IMR-90 (cell line): Measurements from ENCODE around the gene ALDOB. TPM values are rescaled to one million over a fixed set of nuclear protein-coding genes. Genes with fewer than 3 reads are reported as not detected.

Source experiments
- ATAC-seq: fragments of 200-7000 bp; cut with Tn5 transposase; 2 replicates; pipeline ENCODE4 v1.9.1; 2020; ENCODE audit warnings: low read depth, mild to moderate bottlenecking, moderate library complexity
- BruUV-seq: library from RNA; stranded (reverse); fragments of 400-500 nt; replicated peaks from 2 replicates; lab custom pipeline; 2021; lab: Mats Ljungman, UMichigan
- CTCF ChIA-PET: fragments of 300-600 bp; formaldehyde crosslinking; extraction: SDS; loops from one replicate; lab custom pipeline; 2021; ENCODE audit warnings: antibody characterized with exemption; lab: Yijun Ruan, JAX
- POLR2A ChIA-PET: fragments of 300-600 bp; sonication (Branson Sonifier 250); formaldehyde crosslinking; loops from one replicate; lab custom pipeline; 2022; ENCODE audit warnings: antibody characterized with exemption; ENCODE audit not compliant: unreplicated experiment; lab: Charles Lee
- DNase-seq: peaks from one replicate; pipeline ENCODE4 v3.0.0; 2013
- H2AFZ ChIP-seq: replicated peaks from 2 replicates; pipeline ENCODE3; 2013; ENCODE audit warnings: low read length, mild to moderate bottlenecking; ENCODE audit not compliant: poor library complexity
- H2AK5ac ChIP-seq: 2 replicates; pipeline ENCODE4 v1.6.1; 2013; ENCODE audit warnings: low read depth, low read length, inconsistent platforms
- H2AK9ac ChIP-seq: replicated peaks from 2 replicates; pipeline ENCODE3; 2013; ENCODE audit warnings: mild to moderate bottlenecking, low read depth, low read length, moderate library complexity; ENCODE audit not compliant: poor library complexity
- H2BK120ac ChIP-seq: 2 replicates; pipeline ENCODE4 v1.6.1; 2013; ENCODE audit warnings: low read depth, low read length, inconsistent platforms
- H2BK15ac ChIP-seq: 3 replicates; pipeline ENCODE4 v1.6.1; 2013; ENCODE audit warnings: low read depth, low read length, inconsistent platforms
- H2BK20ac ChIP-seq: 2 replicates; pipeline ENCODE4 v1.6.1; 2013; ENCODE audit warnings: low read depth, mild to moderate bottlenecking, inconsistent platforms, low read length, moderate library complexity
- H2BK5ac ChIP-seq: 2 replicates; pipeline ENCODE4 v1.6.1; 2013; ENCODE audit warnings: mild to moderate bottlenecking, low read depth, low read length, inconsistent platforms; ENCODE audit not compliant: poor library complexity, severe bottlenecking
- H3K14ac ChIP-seq: replicated peaks from 2 replicates; pipeline ENCODE4 v1.6.1; 2013; ENCODE audit warnings: low read depth, low read length, inconsistent platforms
- H3K18ac ChIP-seq: 2 replicates; pipeline ENCODE4 v1.6.1; 2013; ENCODE audit warnings: low read depth, low read length, control low read depth
- H3K23ac ChIP-seq: 2 replicates; pipeline ENCODE4 v1.6.1; 2013; ENCODE audit warnings: low read depth, low read length, inconsistent platforms
- H3K27ac ChIP-seq: 2 replicates; pipeline ENCODE4 v1.5.1; 2013; ENCODE audit warnings: mild to moderate bottlenecking, control low read depth, low read length; ENCODE audit not compliant: insufficient read depth
- H3K27me3 ChIP-seq: 2 replicates; pipeline ENCODE4 v1.6.1; 2013; ENCODE audit warnings: low read length; ENCODE audit not compliant: control insufficient read depth, insufficient read depth
- H3K36me3 ChIP-seq: 2 replicates; pipeline ENCODE4 v1.6.1; 2013; ENCODE audit warnings: low read length, mixed read lengths; ENCODE audit not compliant: control insufficient read depth, insufficient read depth
- H3K4ac ChIP-seq: 2 replicates; pipeline ENCODE4 v1.6.1; 2013; ENCODE audit warnings: low read depth, low read length, inconsistent platforms
- H3K4me1 ChIP-seq: 2 replicates; pipeline ENCODE4 v1.6.1; 2013; ENCODE audit warnings: low read length, mixed read lengths; ENCODE audit not compliant: control insufficient read depth, insufficient read depth
- H3K4me2 ChIP-seq: 2 replicates; pipeline ENCODE4 v1.6.1; 2013; ENCODE audit warnings: low read depth, mild to moderate bottlenecking, control low read depth, low read length, moderate library complexity
- H3K4me3 ChIP-seq: 2 replicates; pipeline ENCODE4 v1.5.1; 2013; ENCODE audit warnings: low read depth, mild to moderate bottlenecking, control low read depth, low read length, moderate library complexity; ENCODE audit not compliant: insufficient read depth
- H3K56ac ChIP-seq: 2 replicates; pipeline ENCODE4 v1.6.1; 2013; ENCODE audit warnings: low read length, inconsistent platforms; ENCODE audit not compliant: insufficient read depth; ENCODE audit errors: extremely low read depth
- H3K79me1 ChIP-seq, 2 experiments: 2 replicates each; pipeline ENCODE4 v1.6.1; 2013; ENCODE audit warnings: low read length in 2 of 2, inconsistent platforms in 1 of 2, low read depth in 1 of 2
- H3K9ac ChIP-seq: 2 replicates; pipeline ENCODE4 v1.6.1; 2013; ENCODE audit warnings: low read depth, low read length, control low read depth
- H3K9me1 ChIP-seq: 2 replicates; pipeline ENCODE4 v1.6.1; 2013; ENCODE audit warnings: low read length, inconsistent platforms; ENCODE audit not compliant: insufficient read depth
- H3K9me3 ChIP-seq: 2 replicates; pipeline ENCODE4 v1.6.1; 2013; ENCODE audit warnings: low read length; ENCODE audit not compliant: control insufficient read depth, insufficient read depth
- H4K20me1 ChIP-seq: 2 replicates; pipeline ENCODE4 v1.6.1; 2013; ENCODE audit warnings: low read length, inconsistent platforms; ENCODE audit not compliant: insufficient read depth
- H4K5ac ChIP-seq: 2 replicates; pipeline ENCODE4 v1.6.1; 2013; ENCODE audit warnings: mild to moderate bottlenecking, low read depth, low read length, control low read depth
- H4K8ac ChIP-seq, 2 experiments: 2 replicates each; pipeline ENCODE4 v1.6.1; 2013; ENCODE audit warnings: low read depth in 2 of 2, low read length in 2 of 2, control low read depth in 1 of 2, inconsistent platforms in 1 of 2
- H4K91ac ChIP-seq: 2 replicates; pipeline ENCODE4 v1.6.1; 2013; ENCODE audit warnings: low read depth, low read length, inconsistent platforms; ENCODE audit not compliant: insufficient read depth
- CHD1 ChIP-seq: IDR thresholded peaks from 2 replicates; pipeline ENCODE4 v1.6.1; 2012; ENCODE audit warnings: low read depth, low read length, improper control_type of control experiment
- FOS ChIP-seq: fragments of 150-350 bp; IDR thresholded peaks from 2 replicates; pipeline ENCODE4 v1.6.1; 2016; ENCODE audit warnings: low read depth, low read length
- MAFK ChIP-seq: IDR thresholded peaks from 2 replicates; pipeline ENCODE4 v1.6.1; 2012; ENCODE audit warnings: low read depth, low read length, improper control_type of control experiment
- NFE2L2 ChIP-seq: fragments of 150-350 bp; IDR thresholded peaks from 2 replicates; pipeline ENCODE4 v1.6.1; 2016; ENCODE audit warnings: low read depth, mild to moderate bottlenecking, low read length
- RAD21 ChIP-seq: IDR thresholded peaks from 2 replicates; pipeline ENCODE4 v1.6.1; 2012; ENCODE audit warnings: low read length, improper control_type of control experiment
- WGBS, 2 experiments: methylation state at CpG; one replicate each; pipeline versions ENCODE4 v1.1.5 to v1.1.7; 2013; ENCODE audit warnings: missing lambda C conversion rate in 2 of 2; ENCODE audit not compliant: insufficient read length in 1 of 2; ENCODE audit errors: extremely low coverage in 2 of 2; 5-methylcytosine and 5-hydroxymethylcytosine counted together
- dilution Hi-C: fragments of 300-500 bp; cut with HindIII; formaldehyde crosslinking; loops from one replicate; pipeline ENCODE4 v1.14.3; 2018; ENCODE audit warnings: low sequenced_read_pairs; ENCODE audit not compliant: unreplicated experiment
- in situ Hi-C: fragments of 300-500 bp; cut with MboI; formaldehyde crosslinking; loops from 3 replicates; pipeline ENCODE4 v1.14.3; 2019; ENCODE audit warnings: low sequenced_read_pairs, inconsistent platforms, mixed read lengths
- intact Hi-C: fragments of 100-400 bp; cut with micrococcal nuclease; formaldehyde crosslinking; loops from 2 replicates; pipeline ENCODE4 v1.10.0; 2022
- polyA plus RNA-seq, 3 experiments: library from polyadenylated mRNA; depleted of rRNA; stranded (reverse); fragments of >200 nt; gene quantifications; 2 replicates each; pipeline ENCODE4 v1.2.3, GENCODE V29; 2012; ENCODE audit warnings: low replicate concordance in 1 of 3
- total RNA-seq: library from RNA; depleted of rRNA; stranded (reverse); fragments of >200 nt; gene quantifications from 2 replicates; pipeline ENCODE4 v1.2.3, GENCODE V29; 2012

The ALDOB gene
- total and polyA plus RNA-seq, 2 of the 4 experiments (the other 2 are of a cell fraction) = not detected

GRCh38 chr9:101443364-101443771 lies 7.8 kb upstream of the ALDOB start:
- Histone ChIP-seq H3K4me1 (no peaks in the 10 kb centered on the region), H4K20me1 (no peaks in the 10 kb centered on the region), H3K79me1 (no peaks in the 10 kb centered on the region), H3K4me3 (no peak overlapping the region), H3K23ac (no peak overlapping the region), H2AFZ (no peak overlapping the region), H3K4ac (no peak overlapping the region), H3K9me1 (no peaks in the 10 kb centered on the region), H4K8ac (no peak overlapping the region), H2BK120ac (no peak overlapping the region), H3K9me3 (no peaks in the 10 kb centered on the region), H2AK5ac (no peak overlapping the region), H3K14ac (no peak overlapping the region), H2BK15ac (no peak overlapping the region), H4K5ac (no peak overlapping the region), H2AK9ac (no peak overlapping the region), H3K9ac (no peak overlapping the region), H3K4me2 (no peak overlapping the region), H3K27me3 (peaks cover 4% of the 10 kb centered on the region), H3K27ac (no peak overlapping the region), H3K36me3 (no peaks in the 10 kb centered on the region), H2BK5ac (no peak overlapping the region), H2BK20ac (no peak overlapping the region), H3K56ac (no peak overlapping the region), H4K91ac (no peak overlapping the region), H3K18ac (no peak overlapping the region)
- CTCF ChIA-PET = no interaction called here
- dilution Hi-C loops = no loop called here
- POLR2A ChIA-PET = no interaction called here
- 5% methylated on average over 5 of the region's 9 CpGs; no CpG with 5 or more reads in 1 of the 2 experiments for WGBS, 2 experiments
- DNase-seq (no peak), ATAC-seq (no peak)
- TF ChIP-seq CHD1 (no peak), NFE2L2 (no peak), RAD21 (no peak), MAFK (no peak), FOS (no peak)
- in situ Hi-C loops = no loop called here
- BruUV-seq = no TSS peak
- intact Hi-C loops = no loop called here
